ENCODE data around the gene LOXHD1.

DNA sequence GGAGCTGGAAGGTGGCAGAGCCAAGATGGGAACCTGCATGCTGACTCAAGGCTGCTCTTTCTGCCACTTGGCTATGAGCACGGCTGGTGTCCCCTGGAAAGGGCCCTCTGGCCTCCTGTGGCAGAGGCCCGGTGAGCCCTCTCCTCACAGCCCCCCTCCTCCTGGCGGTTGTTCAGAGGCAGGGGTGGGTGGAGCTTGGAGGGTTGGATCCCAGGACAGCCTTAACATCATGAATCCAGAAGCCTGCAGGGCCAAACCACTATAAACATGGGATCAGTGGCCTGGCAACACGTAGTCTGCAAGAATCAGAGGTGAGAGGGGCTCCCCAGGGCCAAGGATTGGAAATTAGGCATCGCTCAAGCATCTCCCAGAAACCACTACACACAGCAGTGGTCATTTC lies 48.5 kb upstream of the LOXHD1 start:
- TF ChIP-seq MLLT1 (IDR thresholded peaks at IDR 0.05) (no peak), CTCF (IDR thresholded peaks at IDR 0.05 in 2 of 3, conservative IDR thresholded peaks at IDR 0.05 in 1 of 3; ENCODE audit: control insufficient read depth in 2 of 3, extremely low read depth in 1 of 3, insufficient read depth in 1 of 3, low read depth in 3 of 3, low read length in 3 of 3) (no peak), EP300 (IDR thresholded peaks at IDR 0.05; ENCODE audit: borderline replicate concordance in 1 of 2, control insufficient read depth in 1 of 2, low read depth in 2 of 2, low read length in 2 of 2) (no peak), RAD51 (IDR thresholded peaks at IDR 0.05) (no peak)
- TF ChIP-seq, protein P1, sequence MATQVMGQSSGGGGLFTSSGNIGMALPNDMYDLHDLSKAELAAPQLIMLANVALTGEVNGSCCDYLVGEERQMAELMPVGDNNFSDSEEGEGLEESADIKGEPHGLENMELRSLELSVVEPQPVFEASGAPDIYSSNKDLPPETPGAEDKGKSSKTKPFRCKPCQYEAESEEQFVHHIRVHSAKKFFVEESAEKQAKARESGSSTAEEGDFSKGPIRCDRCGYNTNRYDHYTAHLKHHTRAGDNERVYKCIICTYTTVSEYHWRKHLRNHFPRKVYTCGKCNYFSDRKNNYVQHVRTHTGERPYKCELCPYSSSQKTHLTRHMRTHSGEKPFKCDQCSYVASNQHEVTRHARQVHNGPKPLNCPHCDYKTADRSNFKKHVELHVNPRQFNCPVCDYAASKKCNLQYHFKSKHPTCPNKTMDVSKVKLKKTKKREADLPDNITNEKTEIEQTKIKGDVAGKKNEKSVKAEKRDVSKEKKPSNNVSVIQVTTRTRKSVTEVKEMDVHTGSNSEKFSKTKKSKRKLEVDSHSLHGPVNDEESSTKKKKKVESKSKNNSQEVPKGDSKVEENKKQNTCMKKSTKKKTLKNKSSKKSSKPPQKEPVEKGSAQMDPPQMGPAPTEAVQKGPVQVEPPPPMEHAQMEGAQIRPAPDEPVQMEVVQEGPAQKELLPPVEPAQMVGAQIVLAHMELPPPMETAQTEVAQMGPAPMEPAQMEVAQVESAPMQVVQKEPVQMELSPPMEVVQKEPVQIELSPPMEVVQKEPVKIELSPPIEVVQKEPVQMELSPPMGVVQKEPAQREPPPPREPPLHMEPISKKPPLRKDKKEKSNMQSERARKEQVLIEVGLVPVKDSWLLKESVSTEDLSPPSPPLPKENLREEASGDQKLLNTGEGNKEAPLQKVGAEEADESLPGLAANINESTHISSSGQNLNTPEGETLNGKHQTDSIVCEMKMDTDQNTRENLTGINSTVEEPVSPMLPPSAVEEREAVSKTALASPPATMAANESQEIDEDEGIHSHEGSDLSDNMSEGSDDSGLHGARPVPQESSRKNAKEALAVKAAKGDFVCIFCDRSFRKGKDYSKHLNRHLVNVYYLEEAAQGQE (IDR thresholded peaks at IDR 0.05; ENCODE audit: low read depth, low read length), result no peak
- TF ChIP-seq, protein P2, sequence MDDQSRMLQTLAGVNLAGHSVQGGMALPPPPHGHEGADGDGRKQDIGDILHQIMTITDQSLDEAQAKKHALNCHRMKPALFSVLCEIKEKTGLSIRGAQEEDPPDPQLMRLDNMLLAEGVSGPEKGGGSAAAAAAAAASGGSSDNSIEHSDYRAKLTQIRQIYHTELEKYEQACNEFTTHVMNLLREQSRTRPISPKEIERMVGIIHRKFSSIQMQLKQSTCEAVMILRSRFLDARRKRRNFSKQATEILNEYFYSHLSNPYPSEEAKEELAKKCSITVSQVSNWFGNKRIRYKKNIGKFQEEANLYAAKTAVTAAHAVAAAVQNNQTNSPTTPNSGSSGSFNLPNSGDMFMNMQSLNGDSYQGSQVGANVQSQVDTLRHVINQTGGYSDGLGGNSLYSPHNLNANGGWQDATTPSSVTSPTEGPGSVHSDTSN (IDR thresholded peaks at IDR 0.05; ENCODE audit: insufficient replicate concordance, low read depth, low read length), result no peak

All from GM12878 (cell line).